ES-I3 (cell line): ENCODE results near the gene RPS27A.
"Not testable (repeated sequence)": the region's sequence is repeated elsewhere in the genome, so short reads cannot be mapped to it uniquely, and the experiment has no call there.

Experiments used
- H3K36me3 ChIP-seq: 2 replicates; pipeline ENCODE4 v1.6.1; 2013; ENCODE audit warnings: mild to moderate bottlenecking, low read length, control low read depth, moderate library complexity; ENCODE audit not compliant: insufficient read depth
- H3K4me1 ChIP-seq: 2 replicates; pipeline ENCODE4 v1.6.1; 2013; ENCODE audit warnings: mild to moderate bottlenecking, control low read depth, low read length; ENCODE audit not compliant: insufficient read depth
- H3K9ac ChIP-seq: 2 replicates; pipeline ENCODE4 v1.6.1; 2013; ENCODE audit warnings: low read depth, mild to moderate bottlenecking, low read length, moderate library complexity
- H3K9me3 ChIP-seq: 2 replicates; pipeline ENCODE4 v1.6.1; 2013; ENCODE audit warnings: mild to moderate bottlenecking, low read length, moderate library complexity; ENCODE audit not compliant: control insufficient read depth, insufficient read depth

Gene RPS27A

DNA sequence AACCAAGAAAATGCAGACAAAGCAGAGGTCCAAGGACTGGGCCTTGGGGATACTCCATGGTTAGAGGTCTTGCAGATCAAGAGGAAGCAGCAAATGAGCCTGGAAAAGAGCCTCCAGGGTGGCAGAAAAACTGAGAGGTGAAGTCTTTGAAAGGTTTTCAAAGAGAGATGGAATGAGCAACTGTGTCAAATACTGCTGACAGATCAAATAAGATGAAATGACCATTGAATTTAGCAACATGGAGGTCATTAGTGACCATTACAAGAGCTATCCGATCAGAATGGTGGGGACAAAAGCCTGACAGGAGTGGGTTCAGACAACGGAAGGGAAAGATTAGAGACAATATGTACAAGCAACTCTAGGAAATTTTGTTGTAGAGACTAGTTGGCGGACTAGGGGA, 1.9 kb upstream of the RPS27A start:
- no peaks in the 10 kb centered on the region for H3K9me3 ChIP-seq
- H3K4me1 ChIP-seq = peaks cover under 1% of the 10 kb centered on the region; the same call in 1 of the 2 replicates
- no peak overlapping the region for H3K9ac ChIP-seq
- H3K36me3 ChIP-seq = peaks cover 20% of the 10 kb centered on the region

DNA sequence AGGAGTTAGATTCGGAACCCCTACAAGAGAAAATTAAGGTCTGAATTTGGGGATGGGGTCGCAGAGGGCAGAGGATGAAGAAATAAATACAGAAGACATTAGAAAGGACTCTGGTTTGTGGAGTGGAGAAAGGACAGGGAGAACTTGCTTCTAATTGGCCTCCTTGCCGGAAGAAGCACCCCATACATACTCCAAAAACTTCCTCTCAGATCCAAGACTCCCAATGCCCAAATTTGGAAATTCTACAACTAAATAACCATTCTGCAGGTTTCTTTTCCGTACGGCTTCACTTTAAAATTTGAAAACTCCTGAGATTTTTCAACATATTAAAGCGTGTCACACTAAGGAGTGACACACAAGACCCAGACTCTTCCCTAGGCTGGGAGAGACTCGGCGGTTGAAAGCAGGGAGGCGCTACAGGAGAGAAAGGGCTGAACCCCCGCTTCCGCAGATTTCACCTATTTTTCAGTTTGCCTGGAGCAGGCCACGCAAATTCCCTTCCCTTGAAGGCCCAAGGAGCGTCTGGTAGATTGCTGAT, 873 bp upstream of the RPS27A start:
- Histone ChIP-seq H3K9me3 (no peaks in the 10 kb centered on the region), H3K4me1 (no peaks in the 10 kb centered on the region), H3K9ac (peak overlapping the region; percentile 95)

DNA sequence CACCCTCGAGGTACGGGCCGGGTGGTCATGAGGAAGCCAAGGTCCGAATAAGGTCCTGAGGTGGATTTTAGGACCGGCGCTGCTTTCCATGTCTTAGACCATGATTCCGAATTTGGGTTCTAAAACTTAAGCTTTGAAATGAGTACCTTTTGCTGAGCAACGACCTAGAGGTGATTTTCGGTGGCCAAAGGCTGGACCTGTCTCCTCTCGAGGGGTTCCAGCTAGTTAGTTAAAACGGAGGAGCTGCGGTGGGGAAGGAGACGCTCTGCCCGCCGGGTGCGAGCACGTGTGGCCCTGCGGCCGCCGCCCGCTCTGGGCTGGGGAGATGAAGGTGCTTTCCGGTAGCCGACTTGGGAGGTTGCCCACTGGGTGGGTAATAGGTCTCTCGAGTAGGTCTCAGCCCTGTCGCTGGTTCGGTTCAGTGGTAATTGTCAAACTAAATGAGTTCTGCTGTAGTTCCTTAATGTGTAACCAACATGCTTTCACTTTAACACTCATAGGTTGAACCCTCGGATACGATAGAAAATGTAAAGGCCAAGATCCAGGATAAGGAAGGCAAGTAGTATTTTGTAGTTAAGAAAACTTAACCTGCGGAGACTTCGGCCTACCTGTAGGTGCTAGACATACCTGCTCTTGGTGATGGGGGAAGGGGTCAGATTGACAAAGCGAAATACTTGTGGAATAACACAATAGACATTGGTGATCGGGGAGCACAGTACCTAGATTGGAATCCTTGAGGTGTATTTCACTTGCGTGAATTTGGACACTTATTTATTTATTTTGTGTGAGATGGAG, 572 bp downstream of the RPS27A start:
- Histone ChIP-seq H3K36me3 (peaks cover 25% of the 10 kb centered on the region), H3K9ac (peak overlapping the region; percentile 95), H3K9me3 (no peaks in the 10 kb centered on the region), H3K4me1 (no peaks in the 10 kb centered on the region)

More for the DNA sequence above, 873 bp upstream of the RPS27A start:
- H3K36me3 ChIP-seq = peaks cover 25% of the 10 kb centered on the region

DNA sequence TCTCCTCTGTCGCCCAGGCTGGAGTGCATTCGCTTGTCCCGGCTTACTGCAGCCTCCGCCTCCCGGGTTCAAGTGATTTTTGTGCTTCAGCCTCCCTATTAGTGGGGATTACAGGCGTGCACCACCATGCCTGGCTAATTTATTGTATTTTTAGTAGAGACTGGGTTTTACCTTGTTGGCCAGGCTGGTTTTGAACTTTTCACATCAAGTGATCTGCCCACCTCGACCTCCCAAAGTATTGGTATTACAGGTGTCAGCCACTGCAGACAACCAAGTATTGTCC, 1.1 kb downstream of the RPS27A start:
- Histone ChIP-seq H3K9ac (peak overlapping the region; percentile 95), H3K9me3 (no peaks in the 10 kb centered on the region), H3K36me3 (peaks cover 25% of the 10 kb centered on the region)

DNA sequence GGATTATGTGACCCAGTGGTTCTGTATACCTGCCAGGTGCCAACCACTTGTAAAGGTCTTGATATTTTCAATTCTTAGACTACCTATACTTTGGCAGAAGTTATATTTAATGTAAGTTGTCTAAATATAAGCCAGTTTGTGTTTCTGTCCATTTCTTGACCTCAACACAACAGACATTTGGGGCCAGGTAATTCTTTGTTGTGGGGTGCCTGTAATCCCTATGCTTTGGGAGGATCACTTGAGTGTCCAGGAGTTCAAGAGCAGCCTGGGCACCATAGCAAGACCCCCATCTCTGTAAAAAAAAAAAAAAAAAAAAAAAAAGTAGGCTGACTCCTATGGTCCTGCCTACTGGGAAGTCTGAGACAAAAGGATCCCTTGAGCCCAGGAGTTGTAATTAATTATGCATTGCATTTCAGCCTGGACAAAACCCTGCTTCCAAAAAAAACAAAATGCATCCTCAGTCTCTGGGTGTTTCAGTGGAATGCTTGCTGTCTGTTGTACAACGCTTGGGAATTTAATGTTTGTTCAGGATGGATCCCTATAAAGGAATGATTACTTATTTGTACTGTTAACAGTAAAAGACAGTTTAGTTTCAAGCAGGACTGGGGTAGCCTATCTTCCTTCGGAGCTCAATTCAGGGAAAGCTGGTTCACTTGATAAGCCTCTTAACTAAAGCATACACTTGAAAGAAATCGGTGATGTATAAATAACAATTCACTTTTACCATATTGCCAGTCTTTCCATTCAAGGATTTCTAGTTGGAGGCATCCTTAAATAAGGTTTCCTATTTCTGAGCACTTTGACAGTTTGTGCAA, 3.4 kb downstream of the RPS27A start:
- Histone ChIP-seq H3K36me3 (peaks cover 25% of the 10 kb centered on the region), H3K9me3 (no peaks in the 10 kb centered on the region), H3K4me1 (no peaks in the 10 kb centered on the region), H3K9ac (no peak overlapping the region)

More for the DNA sequence above, 1.1 kb downstream of the RPS27A start:
- no peaks in the 10 kb centered on the region for H3K4me1 ChIP-seq

DNA sequence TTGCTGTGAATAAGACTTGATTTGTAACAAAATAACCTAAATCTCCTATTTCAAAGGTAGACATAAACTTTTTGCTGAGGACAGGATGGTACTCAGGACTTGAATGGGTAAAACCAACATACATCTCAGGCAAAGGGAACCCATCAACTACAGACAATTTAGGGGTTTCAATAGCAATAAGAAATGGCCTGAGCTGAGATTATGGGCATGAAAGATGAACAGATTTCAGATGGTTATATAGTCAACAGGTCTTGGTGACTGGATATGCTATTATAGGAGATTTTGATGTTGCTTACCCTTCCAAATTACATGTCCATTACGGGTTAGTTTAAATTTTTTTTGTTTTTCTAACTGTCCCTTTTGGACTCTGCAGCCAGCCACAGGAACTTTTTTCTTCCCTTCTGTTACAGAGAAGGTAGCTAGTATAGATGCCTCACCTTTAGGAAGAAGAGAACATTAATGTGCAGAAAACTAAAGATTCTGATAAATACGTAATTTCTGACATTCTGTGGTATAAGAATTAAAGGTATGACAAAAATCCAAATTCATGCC, 4.6 kb downstream of the RPS27A start:
- no peaks in the 10 kb centered on the region for H3K4me1 ChIP-seq
- no peak overlapping the region for H3K9ac ChIP-seq
- no peaks in the 10 kb centered on the region for H3K9me3 ChIP-seq
- peaks cover 25% of the 10 kb centered on the region for H3K36me3 ChIP-seq

DNA sequence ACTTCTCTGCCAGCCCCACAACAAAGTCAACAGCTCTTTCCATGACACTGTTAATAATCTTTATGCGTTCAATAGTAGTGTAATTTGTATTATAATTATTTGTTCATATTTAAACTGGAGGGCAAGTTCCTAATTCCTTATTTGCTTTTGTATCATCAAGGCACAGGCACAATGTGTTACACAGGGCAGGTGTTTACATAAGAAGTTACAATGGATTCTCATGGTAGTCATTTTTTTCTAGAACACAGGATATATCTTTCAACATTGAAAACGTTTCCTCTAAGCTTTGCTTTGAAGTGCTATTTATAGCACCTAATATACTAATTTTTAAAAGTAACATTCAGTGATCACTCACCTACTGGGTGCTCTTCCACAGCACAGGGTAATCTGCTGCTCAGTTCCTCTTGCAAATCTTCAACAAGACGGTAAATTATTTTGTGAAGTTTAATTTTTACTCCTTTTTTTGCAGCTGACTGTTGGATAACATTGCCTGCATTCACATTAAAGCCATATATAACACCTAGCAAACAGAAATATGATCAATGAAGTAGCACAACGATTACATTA, 7.3 kb downstream of the RPS27A start:
- Histone ChIP-seq H3K9ac (no peak overlapping the region), H3K9me3 (no peaks in the 10 kb centered on the region), H3K4me1 (no peaks in the 10 kb centered on the region), H3K36me3 (peaks cover 10% of the 10 kb centered on the region)

DNA sequence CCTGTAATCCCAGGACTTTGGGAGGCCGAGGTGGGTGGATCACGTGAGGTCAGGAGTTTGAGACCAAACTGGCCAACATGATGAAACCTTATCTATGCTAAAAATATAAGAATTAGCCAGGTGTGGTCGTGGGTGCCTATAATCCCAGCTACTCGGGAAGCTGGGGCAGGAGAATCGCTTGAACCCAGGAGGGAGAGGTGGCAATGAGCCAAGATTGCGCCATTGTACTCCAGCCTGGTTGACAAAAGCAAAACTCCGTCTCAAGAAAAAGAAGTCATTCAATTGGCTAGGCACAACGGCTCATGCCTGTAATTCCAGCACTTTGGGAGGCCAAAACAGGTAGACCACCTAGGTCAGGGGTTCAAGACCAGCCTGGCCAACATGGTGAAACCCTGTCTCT, 9.1 kb downstream of the RPS27A start:
- H3K9ac ChIP-seq, H3K9me3 ChIP-seq, H3K36me3 ChIP-seq, H3K4me1 ChIP-seq: not testable (repeated sequence)

DNA sequence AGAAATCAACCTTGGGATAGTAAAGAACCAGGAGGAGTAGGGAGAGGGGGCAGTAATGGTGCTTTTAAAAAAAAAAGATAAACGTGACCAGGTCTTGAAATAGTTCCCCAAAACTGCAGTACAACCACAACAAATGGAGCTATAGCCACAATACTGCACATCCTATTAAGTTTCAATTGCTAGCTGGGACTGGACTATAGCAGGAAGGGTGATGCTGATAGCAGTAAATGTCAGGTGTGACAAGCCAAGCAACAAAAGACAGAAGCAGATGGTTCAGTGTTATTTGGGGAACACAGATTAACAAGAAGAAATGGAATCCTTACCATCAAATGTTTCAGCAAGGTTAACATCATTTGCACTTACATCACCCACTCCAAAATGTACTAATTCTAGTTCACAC, 10.1 kb downstream of the RPS27A start:
- Histone ChIP-seq H3K4me1 (no peaks in the 10 kb centered on the region), H3K36me3 (peaks cover 11% of the 10 kb centered on the region), H3K9ac (no peak overlapping the region), H3K9me3 (no peaks in the 10 kb centered on the region)

DNA sequence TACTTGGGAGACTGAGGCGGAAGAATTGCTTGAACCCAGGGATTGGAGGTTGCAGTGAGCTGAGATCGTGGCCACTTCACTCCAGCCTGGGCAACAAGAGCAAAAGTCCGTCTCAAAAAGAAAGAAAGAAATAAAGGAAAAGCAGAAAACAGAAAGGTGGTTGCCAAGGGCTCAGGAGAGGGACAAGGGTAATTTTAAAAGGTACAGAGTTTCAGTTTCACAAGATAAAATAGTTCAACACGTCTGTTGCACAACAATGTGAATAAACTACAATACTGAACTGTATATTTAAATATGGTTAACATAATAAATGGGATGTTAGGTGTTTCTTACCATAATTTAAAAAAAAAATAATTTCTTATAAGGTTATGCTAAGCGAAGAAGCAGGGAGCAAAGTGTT, 12.9 kb downstream of the RPS27A start:
- H3K9ac ChIP-seq = no peak overlapping the region
- no peaks in the 10 kb centered on the region for H3K9me3 ChIP-seq
- H3K36me3 ChIP-seq = peaks cover 18% of the 10 kb centered on the region
- H3K4me1 ChIP-seq = no peaks in the 10 kb centered on the region

DNA sequence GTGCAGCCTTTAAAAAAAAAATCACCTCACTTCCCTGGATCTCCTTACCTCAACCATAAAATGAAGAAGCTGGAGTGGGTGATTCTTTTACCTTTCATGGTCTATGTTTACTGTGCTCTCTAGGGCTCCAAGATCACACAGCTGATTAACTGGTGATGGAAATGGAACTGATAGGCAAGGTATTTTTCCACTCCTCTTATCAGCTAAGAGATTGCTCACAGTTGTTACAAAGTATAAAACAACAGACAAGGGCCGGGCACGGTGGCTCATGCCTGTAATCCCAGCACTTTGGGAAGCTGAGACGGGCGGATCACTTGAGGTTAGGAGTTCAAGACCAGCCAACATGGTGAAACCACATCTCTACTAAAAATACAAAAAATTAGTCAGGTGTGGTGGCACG, 14.5 kb downstream of the RPS27A start:
- no peaks in the 10 kb centered on the region for H3K9me3 ChIP-seq
- peaks cover 18% of the 10 kb centered on the region for H3K36me3 ChIP-seq
- H3K9ac ChIP-seq = no peak overlapping the region
- H3K4me1 ChIP-seq = no peaks in the 10 kb centered on the region

DNA sequence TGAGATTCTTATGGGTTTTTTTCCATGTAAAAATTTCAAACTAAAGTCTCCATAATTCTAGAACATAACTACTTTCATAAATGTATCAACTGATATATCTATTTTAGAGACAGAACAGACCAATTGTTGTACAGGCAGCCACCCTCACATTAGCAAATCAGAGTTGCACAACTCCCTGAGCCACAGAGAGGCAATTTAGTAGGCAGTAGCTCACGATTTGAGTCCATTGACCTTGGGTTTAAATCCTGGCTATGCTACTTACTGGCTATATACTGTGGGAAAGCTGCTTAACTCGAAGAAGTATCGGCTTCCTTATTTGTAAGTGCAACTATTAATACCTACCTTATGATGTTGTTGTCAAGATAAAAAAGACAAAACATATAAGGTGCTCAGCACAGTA, 20.3 kb downstream of the RPS27A start:
- Histone ChIP-seq H3K9me3 (no peaks in the 10 kb centered on the region), H3K9ac (no peak overlapping the region), H3K36me3 (peaks cover 8% of the 10 kb centered on the region; the same call in 1 of the 2 replicates), H3K4me1 (no peaks in the 10 kb centered on the region)

DNA sequence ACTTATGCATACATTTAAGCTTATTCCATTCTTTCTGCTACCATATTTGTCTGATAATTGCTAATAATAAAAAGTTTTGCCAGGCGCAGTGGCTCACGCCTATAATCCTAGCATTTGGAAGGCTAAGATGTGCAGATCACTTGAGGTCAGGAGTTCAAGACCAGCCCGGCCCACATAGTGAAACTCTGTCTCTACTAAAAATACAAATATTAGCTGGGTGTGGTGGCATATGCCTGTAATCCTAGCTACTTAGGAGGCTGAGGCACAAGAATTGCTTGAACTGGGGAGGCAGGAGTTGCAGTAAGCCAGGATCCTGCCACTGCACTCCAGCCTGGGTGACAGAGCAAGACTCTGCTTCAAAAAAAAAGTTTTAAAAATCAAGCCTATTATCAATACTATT, 27.1 kb downstream of the RPS27A start:
- H3K9me3 ChIP-seq, H3K9ac ChIP-seq, H3K36me3 ChIP-seq, H3K4me1 ChIP-seq: not testable (repeated sequence)

DNA sequence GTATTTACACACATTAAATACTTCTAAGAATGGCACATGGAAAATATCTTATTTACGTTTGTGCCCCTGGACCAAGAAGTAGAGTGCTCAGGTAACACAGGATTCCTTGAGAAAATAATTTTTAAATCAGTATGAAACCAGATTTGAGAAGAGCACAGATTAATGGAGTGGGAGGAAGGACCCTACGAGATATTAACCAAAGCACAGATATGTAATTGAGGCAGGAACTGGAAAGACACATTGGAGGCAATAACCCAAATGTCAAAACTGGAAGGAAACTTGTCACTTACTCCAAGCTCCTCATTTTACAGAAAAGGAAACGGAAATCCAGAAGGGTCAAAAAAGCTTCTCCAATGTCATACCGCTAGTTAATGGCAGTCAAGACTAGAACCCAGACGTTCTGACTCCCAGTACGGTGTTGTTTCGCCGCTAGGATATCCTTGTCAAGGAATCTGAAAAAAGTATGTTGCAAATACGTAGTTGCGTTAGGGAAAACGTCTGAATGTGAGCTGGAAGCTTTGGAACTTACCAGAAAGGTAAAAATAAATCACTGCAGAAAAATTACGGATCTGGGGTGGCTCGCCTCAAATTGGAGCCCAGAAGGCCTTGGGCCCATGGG, 35.9 kb downstream of the RPS27A start:
- Histone ChIP-seq H3K9me3 (no peaks in the 10 kb centered on the region), H3K4me1 (no peaks in the 10 kb centered on the region), H3K36me3 (peaks cover 5% of the 10 kb centered on the region), H3K9ac (peak overlapping the region; percentile 80)
